GM18520 (cell line): ENCODE results near the gene MYO1G.
"Not testable (repeated sequence)": the region's sequence is repeated elsewhere in the genome, so short reads cannot be mapped to it uniquely, and the experiment has no call there.

ENCODE experiments used
- ATAC-seq: cut with Tn5 transposase; IDR thresholded peaks from one replicate; pipeline ENCODE4 v1.9.1; 2021; ENCODE audit not compliant: unreplicated experiment

Gene MYO1G

GRCh38 chr7:44944821-44945220, 34.0 kb downstream of the MYO1G start:
- ATAC-seq, result no peak

- no peak for ATAC-seq
Measured at GRCh38 chr7:44943631-44944030, 35.2 kb downstream of the MYO1G start.

- ATAC-seq, result no peak
Measured at GRCh38 chr7:44937426-44937825, 41.4 kb downstream of the MYO1G start.

- no peak for ATAC-seq
Measured at GRCh38 chr7:44936322-44936721, 42.5 kb downstream of the MYO1G start.

- no peak for ATAC-seq
Measured at GRCh38 chr7:44935583-44935982, 43.2 kb downstream of the MYO1G start.

GRCh38 chr7:44935016-44935415, 43.8 kb downstream of the MYO1G start:
- no peak for ATAC-seq

- not testable (repeated sequence) for ATAC-seq
Measured at GRCh38 chr7:44934510-44934909, 44.3 kb downstream of the MYO1G start.

GRCh38 chr7:44930921-44931320, 47.9 kb downstream of the MYO1G start:
- no peak for ATAC-seq

GRCh38 chr7:44922351-44922694, 56.5 kb downstream of the MYO1G start:
- no peak for ATAC-seq

- ATAC-seq, result peak; percentile 52
Measured at GRCh38 chr7:44921607-44922350, 57.0 kb downstream of the MYO1G start.

GRCh38 chr7:44920119-44920518, 58.7 kb downstream of the MYO1G start:
- no peak for ATAC-seq

GRCh38 chr7:44918029-44918428, 60.8 kb downstream of the MYO1G start:
- no peak for ATAC-seq

- ATAC-seq, result no peak
Measured at GRCh38 chr7:44917465-44917864, 61.4 kb downstream of the MYO1G start.

- ATAC-seq, result peak; percentile 52
Measured at GRCh38 chr7:44914992-44915607, 63.7 kb downstream of the MYO1G start.

GRCh38 chr7:44912775-44913347, 66.0 kb downstream of the MYO1G start:
- no peak for ATAC-seq
